PC-3 (cell line): ENCODE results near the gene GLIPR1.

ENCODE experiments used
- CTCF ChIP-seq: fragments of 300-600 bp; sonication (generic); conservative IDR thresholded peaks from 2 replicates; pipeline ENCODE4 v1.5.1; 2017; ENCODE audit warnings: antibody characterized with exemption, low read depth, mild to moderate bottlenecking, low read length
- EZH2 ChIP-seq: fragments of 300-600 bp; sonication (generic); IDR thresholded peaks from one replicate; pipeline ENCODE4 v1.6.1; 2017; ENCODE audit warnings: antibody characterized with exemption, mild to moderate bottlenecking, low read length; ENCODE audit not compliant: unreplicated experiment

GRCh38 chr12:75481013-75481705 lies 604 bp downstream of the GLIPR1 start:
- TF ChIP-seq EZH2 (no peak), CTCF (no peak)
